CD8-positive, alpha-beta memory T cell (primary cell): ENCODE results near the gene CSNK2A2. TPM values are rescaled to one million over a fixed set of nuclear protein-coding genes. Genes with fewer than 3 reads are reported as not detected.

Source experiments
- CTCF ChIA-PET: fragments of 350-600 bp; sonication (Branson Sonifier 250); formaldehyde crosslinking; loops from one replicate; lab custom pipeline; 2021; ENCODE audit warnings: antibody characterized with exemption; lab: Charles Lee
- POLR2A ChIA-PET: fragments of 350-600 bp; sonication (Branson Sonifier 250); formaldehyde crosslinking; loops from one replicate; lab custom pipeline; 2021; ENCODE audit warnings: antibody characterized with exemption; lab: Charles Lee
- DNase-seq, 5 donors: peaks; one replicate each; pipeline versions ENCODE4 v3.0.0 to v3.0.0-alpha.2; 2020 to 2022; ENCODE audit warnings: mixed read lengths in 1 of 5
- H3K27ac ChIP-seq: one replicate; pipeline ENCODE4 v1.7.0; 2013; ENCODE audit warnings: low read depth, mild to moderate bottlenecking, low read length, moderate library complexity
- H3K27me3 ChIP-seq: 2 replicates; pipeline ENCODE4 v1.7.0; 2013; ENCODE audit warnings: low read length, mild to moderate bottlenecking; ENCODE audit not compliant: insufficient read depth, poor library complexity, severe bottlenecking
- H3K36me3 ChIP-seq: 2 replicates; pipeline ENCODE4 v1.7.0; 2013; ENCODE audit warnings: mild to moderate bottlenecking, low read length, moderate library complexity; ENCODE audit not compliant: insufficient read depth
- H3K4me1 ChIP-seq: 2 replicates; pipeline ENCODE4 v1.7.0; 2013; ENCODE audit warnings: mild to moderate bottlenecking, low read length, moderate library complexity; ENCODE audit not compliant: insufficient read depth
- H3K4me3 ChIP-seq: 2 replicates; pipeline ENCODE4 v1.7.0; 2013; ENCODE audit warnings: mild to moderate bottlenecking, low read length
- H3K9me3 ChIP-seq: 2 replicates; pipeline ENCODE4 v1.7.0; 2013; ENCODE audit warnings: mild to moderate bottlenecking, low read length
- H3K27ac Mint-ChIP-seq, 8 donors: one replicate each; pipeline ENCODE4 v1.8.0; 2020 to 2021; ENCODE audit warnings: mixed read lengths in 8 of 8, mild to moderate bottlenecking in 6 of 8, inconsistent platforms in 3 of 8, moderate library complexity in 3 of 8
- H3K27me3 Mint-ChIP-seq, 2 donors: one replicate each; pipeline ENCODE4 v1.8.0; 2020 to 2021; ENCODE audit warnings: mixed read lengths in 2 of 2, mild to moderate bottlenecking in 1 of 2, moderate library complexity in 1 of 2
- H3K36me3 Mint-ChIP-seq, 3 donors: one replicate each; pipeline ENCODE4 v1.8.0; 2020 to 2021; ENCODE audit warnings: mixed read lengths in 3 of 3, inconsistent platforms in 1 of 3, mild to moderate bottlenecking in 1 of 3
- H3K4me1 Mint-ChIP-seq, 3 donors: one replicate each; pipeline ENCODE4 v1.8.0; 2020 to 2021; ENCODE audit warnings: mixed read lengths in 3 of 3, inconsistent platforms in 1 of 3, mild to moderate bottlenecking in 1 of 3
- H3K4me3 Mint-ChIP-seq, 7 donors: one replicate each; pipeline ENCODE4 v1.8.0; 2020 to 2021; ENCODE audit warnings: mixed read lengths in 7 of 7, mild to moderate bottlenecking in 6 of 7, moderate library complexity in 4 of 7, inconsistent platforms in 2 of 7
- H3K9me3 Mint-ChIP-seq, 5 donors: one replicate each; pipeline ENCODE4 v1.8.0; 2020 to 2022; ENCODE audit warnings: mixed read lengths in 5 of 5, mild to moderate bottlenecking in 3 of 5, moderate library complexity in 2 of 5, inconsistent platforms in 1 of 5
- polyA plus RNA-seq: library from polyadenylated mRNA; unstranded; fragments of 300-500 nt; fragmentation: Illumina TruSeq; gene quantifications from one replicate; pipeline ENCODE4 v1.2.3, GENCODE V29; 2021
- total RNA-seq, 2 experiments: library from RNA; stranded (reverse); gene quantifications; one replicate each; pipeline ENCODE4 v1.2.3, GENCODE V29; 2021

Gene CSNK2A2
- total and polyA plus RNA-seq, 3 experiments from 2014 or later, result 11.1 to 99.9 (median 99.1) TPM

DNA sequence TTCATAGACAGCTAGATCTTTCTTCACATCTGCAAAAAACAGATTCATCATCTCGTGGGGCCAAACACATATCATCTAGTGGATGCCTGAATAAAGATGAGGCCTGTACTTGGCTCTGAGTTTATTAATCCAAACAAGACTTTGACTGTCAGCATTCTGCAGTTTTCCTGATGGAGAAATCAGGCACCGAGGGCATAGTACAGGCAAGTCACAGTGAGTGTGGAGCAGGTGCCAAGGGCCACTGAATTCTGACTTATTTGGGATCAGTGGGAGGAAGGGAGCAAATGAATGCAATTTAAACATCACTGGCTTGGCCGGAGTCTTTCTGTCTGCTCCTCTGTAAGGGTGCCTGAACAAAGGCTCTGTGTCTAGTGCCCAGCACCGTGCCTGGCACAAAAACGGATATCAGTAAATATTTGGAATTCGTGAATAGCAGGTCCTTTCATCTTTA is 69.7 kb downstream of the CSNK2A2 start:
- Mint-ChIP-seq H3K4me1 (peaks cover 52 to 58% (median 53%) of the 10 kb centered on the region in 3 donors), H3K4me3 (peak overlapping the region; percentile 87 to 99 (median 97)), H3K27ac (peak overlapping the region; percentile 74 to 99 (median 94)), H3K9me3 (no peaks in the 10 kb centered on the region), H3K27me3 (peaks cover 0 to 4% of the 10 kb centered on the region in 2 donors), H3K36me3 (peaks cover 0 to 10% (median 0%) of the 10 kb centered on the region in 3 donors)
- POLR2A ChIA-PET, result no interaction called here
- Histone ChIP-seq H3K36me3 (no peaks in the 10 kb centered on the region), H3K9me3 (no peaks in the 10 kb centered on the region), H3K27ac (peak overlapping the region; percentile 92), H3K4me1 (peaks cover 34% of the 10 kb centered on the region), H3K27me3 (no peaks in the 10 kb centered on the region), H3K4me3 (peak overlapping the region; percentile 59)
- no peak for DNase-seq
- CTCF ChIA-PET, result interaction anchor here (1.4 to 3.1 kb wide), 2 partner anchors 9 to 102 kb away, joined by 4 to 12 read pairs; partner anchors contain the start of gene MMP15

DNA sequence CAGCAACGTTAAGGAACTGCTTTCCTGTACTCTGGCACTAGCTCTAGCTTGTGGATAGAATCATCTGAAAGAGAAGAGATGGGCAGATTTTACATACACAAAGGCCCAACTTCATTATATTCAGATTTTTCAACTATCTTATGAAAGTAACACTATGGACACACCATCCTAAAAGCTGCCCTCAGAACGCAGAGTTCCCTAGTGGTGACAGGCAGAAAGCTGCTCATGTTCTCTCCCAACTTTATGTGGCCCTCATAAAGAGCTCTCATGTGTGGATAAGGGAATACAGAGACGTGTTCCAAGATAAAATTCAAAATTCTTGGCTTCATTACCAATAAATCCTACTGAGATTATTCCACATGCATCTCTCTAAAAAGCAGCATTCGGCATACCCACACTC is 70.3 kb downstream of the CSNK2A2 start:
- peaks cover 0 to 4% of the 10 kb centered on the region in 2 donors for H3K27me3 Mint-ChIP-seq
- Histone ChIP-seq H3K27ac (peak overlapping the region; percentile 66), H3K4me3 (peak overlapping the region; percentile 59), H3K4me1 (peaks cover 34% of the 10 kb centered on the region), H3K9me3 (no peaks in the 10 kb centered on the region), H3K27me3 (no peaks in the 10 kb centered on the region), H3K36me3 (no peaks in the 10 kb centered on the region)
- peaks cover 0 to 11% (median 0%) of the 10 kb centered on the region in 3 donors for H3K36me3 Mint-ChIP-seq
- H3K4me1 Mint-ChIP-seq, result peaks cover 53 to 61% (median 56%) of the 10 kb centered on the region in 3 donors
- ChIA-PET CTCF (interaction anchor here (1.4 to 3.1 kb wide), 2 partner anchors 10 to 102 kb away, joined by 4 to 12 read pairs; partner anchors contain the start of gene MMP15), POLR2A (no interaction called here)
- peak overlapping the region; percentile 74 to 99 (median 94) for H3K27ac Mint-ChIP-seq
- peak in 1 of 5 donors; percentile 23 for DNase-seq
- no peaks in the 10 kb centered on the region for H3K9me3 Mint-ChIP-seq
- peak overlapping the region; percentile 87 to 99 (median 97) for H3K4me3 Mint-ChIP-seq

DNA sequence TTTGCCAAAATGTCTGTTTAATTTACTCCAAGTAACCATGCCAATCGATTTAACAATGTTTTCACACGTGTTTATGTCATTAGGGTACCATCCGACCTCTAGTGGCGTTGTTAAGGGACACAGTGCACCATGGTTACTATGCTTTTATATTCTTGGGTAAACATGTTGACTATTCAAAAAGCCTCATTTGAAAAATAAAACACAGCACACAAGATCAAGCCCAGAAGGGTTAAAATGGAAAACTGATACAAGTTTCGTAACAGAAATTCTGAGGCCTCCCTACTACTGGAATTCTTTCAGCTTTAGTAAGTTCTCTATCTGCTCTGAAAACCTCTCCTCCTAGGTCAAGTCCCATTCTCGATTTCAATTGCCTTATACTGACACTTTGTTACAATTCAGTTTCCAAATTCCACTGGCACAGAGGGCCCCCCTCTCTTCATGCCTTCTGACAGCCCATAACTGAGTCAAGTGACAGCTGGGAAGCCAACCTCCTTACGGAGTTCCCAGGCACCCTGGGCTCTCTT is 70.8 kb downstream of the CSNK2A2 start:
- H3K4me3 ChIP-seq, result peak overlapping the region; percentile 59
- Mint-ChIP-seq H3K4me3 (peak overlapping the region; percentile 87 to 99 (median 97)), H3K36me3 (peaks cover 0 to 12% (median 0%) of the 10 kb centered on the region in 3 donors), H3K27ac (peak overlapping the region; percentile 74 to 99 (median 92)), H3K4me1 (peaks cover 55 to 64% (median 58%) of the 10 kb centered on the region in 3 donors), H3K9me3 (no peaks in the 10 kb centered on the region), H3K27me3 (peaks cover 0 to 4% of the 10 kb centered on the region in 2 donors)
- CTCF ChIA-PET, result interaction anchor here (0.9 to 3.1 kb wide), 3 partner anchors 11 to 101 kb away, joined by 3 to 12 read pairs (median 4); partner anchors contain the start of gene MMP15
- no peaks in the 10 kb centered on the region for H3K27me3 ChIP-seq
- no peaks in the 10 kb centered on the region for H3K36me3 ChIP-seq
- peaks cover 37% of the 10 kb centered on the region for H3K4me1 ChIP-seq
- DNase-seq, result peak in 3 of 5 donors; percentile 54 to 76 (median 65)
- POLR2A ChIA-PET, result no interaction called here
- H3K9me3 ChIP-seq, result no peaks in the 10 kb centered on the region
- H3K27ac ChIP-seq, result peak overlapping the region; percentile 66

DNA sequence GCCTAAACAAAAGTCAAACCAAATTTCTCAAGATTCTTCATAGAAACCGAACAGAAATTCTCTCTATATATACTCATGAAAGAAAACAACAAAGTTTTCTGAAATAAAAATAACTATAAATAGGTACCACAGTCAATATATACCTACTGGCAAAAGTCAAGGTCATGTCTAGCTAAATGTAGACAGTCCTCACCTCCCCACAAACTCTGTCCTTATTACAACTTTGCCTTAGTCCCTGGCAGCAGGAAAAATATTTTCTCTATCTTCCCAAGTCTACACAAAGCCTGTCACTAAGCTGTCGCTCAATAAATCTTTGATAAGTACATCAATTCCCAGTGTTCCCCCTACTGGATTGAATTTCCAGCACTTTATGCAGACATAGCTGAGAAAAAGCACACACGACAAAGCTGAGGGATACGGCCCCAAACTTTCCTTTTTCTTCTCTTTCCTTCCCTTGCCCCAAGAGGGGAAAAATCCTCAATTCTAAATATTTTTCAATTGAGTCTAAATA is 71.4 kb downstream of the CSNK2A2 start:
- Histone ChIP-seq H3K36me3 (no peaks in the 10 kb centered on the region), H3K4me1 (peaks cover 43% of the 10 kb centered on the region), H3K27ac (peak overlapping the region; percentile 20), H3K27me3 (no peaks in the 10 kb centered on the region), H3K4me3 (no peak overlapping the region), H3K9me3 (no peaks in the 10 kb centered on the region)
- Mint-ChIP-seq H3K9me3 (no peaks in the 10 kb centered on the region), H3K4me1 (peaks cover 55 to 70% (median 62%) of the 10 kb centered on the region in 3 donors), H3K27ac (peak overlapping the region; percentile 84 to 99 (median 92)), H3K36me3 (peaks cover 0 to 12% (median 0%) of the 10 kb centered on the region in 3 donors), H3K27me3 (peaks cover 0 to 4% of the 10 kb centered on the region in 2 donors), H3K4me3 (peak overlapping the region; percentile 87 to 99 (median 97))
- CTCF ChIA-PET, result interaction anchor here (0.9 to 3.1 kb wide), 3 partner anchors 11 to 101 kb away, joined by 3 to 12 read pairs (median 4); partner anchors contain the start of gene MMP15
- POLR2A ChIA-PET, result no interaction called here
- no peak for DNase-seq

DNA sequence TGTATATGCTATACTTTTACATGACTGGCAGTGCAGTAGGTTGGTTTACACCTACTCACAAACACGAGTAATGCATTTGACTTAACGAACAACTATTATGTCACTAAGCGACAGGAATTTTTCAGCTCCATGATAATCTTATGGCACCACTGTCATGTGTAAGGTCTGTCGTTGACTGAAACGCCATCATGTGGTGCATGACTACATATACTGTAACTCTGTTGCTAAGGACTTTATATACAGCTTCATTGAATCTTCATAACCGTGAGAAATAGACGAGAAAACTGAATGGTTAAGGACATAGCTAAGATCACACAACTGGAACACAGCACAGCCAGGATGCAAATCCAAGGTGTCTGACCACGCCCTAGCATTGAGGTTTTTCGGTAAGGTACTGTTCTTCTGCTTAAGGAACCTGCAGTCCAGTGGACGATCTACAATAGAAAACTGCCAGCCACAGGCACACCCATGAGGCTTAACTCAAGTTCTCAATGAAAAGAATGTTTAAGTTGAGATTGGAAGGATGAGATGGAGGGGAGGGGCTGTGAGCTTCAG is 72.0 kb downstream of the CSNK2A2 start:
- Histone ChIP-seq H3K4me1 (peaks cover 50% of the 10 kb centered on the region), H3K27ac (no peak overlapping the region), H3K27me3 (no peaks in the 10 kb centered on the region), H3K4me3 (no peak overlapping the region), H3K36me3 (no peaks in the 10 kb centered on the region), H3K9me3 (no peaks in the 10 kb centered on the region)
- Mint-ChIP-seq H3K27ac (peak overlapping the region; percentile 4 to 99 (median 88)), H3K4me3 (peak overlapping the region in 6 of 7 donors; percentile 21 to 87 (median 64)), H3K9me3 (no peaks in the 10 kb centered on the region), H3K36me3 (peaks cover 0 to 12% (median 0%) of the 10 kb centered on the region in 3 donors), H3K4me1 (peaks cover 58 to 76% (median 66%) of the 10 kb centered on the region in 3 donors), H3K27me3 (peaks cover 0 to 4% of the 10 kb centered on the region in 2 donors)
- CTCF ChIA-PET, result interaction anchor here (3.1 kb wide), 1 partner anchor 100 kb away, joined by 12 read pairs; the partner anchor contains the start of gene MMP15
- DNase-seq, result no peak
- POLR2A ChIA-PET, result no interaction called here

DNA sequence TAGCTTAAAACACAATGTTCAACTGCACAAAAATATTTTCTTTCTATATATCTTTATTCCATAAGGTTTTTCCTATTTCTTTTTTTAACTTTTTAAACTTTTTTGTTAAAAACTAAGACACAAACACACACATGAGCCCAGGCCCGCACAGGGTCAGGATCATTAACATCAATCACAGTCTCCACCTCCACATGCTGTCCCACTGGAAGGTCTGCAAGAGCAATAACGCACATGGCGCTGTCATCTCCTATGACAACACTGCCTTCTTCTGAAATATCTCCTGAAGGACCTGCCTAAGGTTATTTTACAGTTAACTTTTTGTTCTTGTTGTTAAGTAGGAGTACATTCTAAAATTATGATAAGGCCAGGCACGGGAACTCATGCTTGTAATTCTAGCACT is 72.9 kb downstream of the CSNK2A2 start:
- H3K4me1 ChIP-seq, result peaks cover 53% of the 10 kb centered on the region
- CTCF ChIA-PET, result no interaction called here

DNA sequence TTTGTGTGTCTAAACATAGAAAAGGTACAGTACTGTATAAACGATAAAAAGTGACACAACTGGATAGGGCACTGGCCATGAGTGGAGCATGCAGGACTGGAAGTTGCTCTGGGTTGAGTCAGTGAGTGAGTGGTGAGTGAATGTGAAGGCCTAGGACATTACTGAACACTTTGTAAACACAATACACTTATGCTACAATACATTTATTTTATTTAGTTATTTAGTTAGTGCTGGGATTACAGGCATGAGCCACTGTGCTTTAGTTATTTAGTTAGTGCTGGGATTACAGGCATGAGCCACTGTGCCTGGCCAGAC is 73.3 kb downstream of the CSNK2A2 start:
- DNase-seq, result no peak
- Histone ChIP-seq H3K4me1 (peaks cover 53% of the 10 kb centered on the region), H3K27ac (no peak overlapping the region), H3K9me3 (no peaks in the 10 kb centered on the region), H3K4me3 (no peak overlapping the region), H3K36me3 (no peaks in the 10 kb centered on the region), H3K27me3 (no peaks in the 10 kb centered on the region)
- CTCF ChIA-PET, result no interaction called here
- Mint-ChIP-seq H3K9me3 (no peaks in the 10 kb centered on the region), H3K4me3 (no peak overlapping the region), H3K36me3 (peaks cover 0 to 11% (median 0%) of the 10 kb centered on the region in 3 donors), H3K27me3 (peaks cover 0 to 2% of the 10 kb centered on the region in 2 donors), H3K27ac (peak overlapping the region in 3 of 8 donors; percentile 23 to 70 (median 56)), H3K4me1 (peaks cover 64 to 84% (median 73%) of the 10 kb centered on the region in 3 donors)
- POLR2A ChIA-PET, result no interaction called here

More for the DNA sequence above, 72.9 kb downstream of the CSNK2A2 start:
- Histone ChIP-seq H3K27me3 (no peaks in the 10 kb centered on the region), H3K27ac (no peak overlapping the region), H3K36me3 (no peaks in the 10 kb centered on the region), H3K9me3 (no peaks in the 10 kb centered on the region), H3K4me3 (no peak overlapping the region)
- Mint-ChIP-seq H3K27ac (peak overlapping the region in 3 of 8 donors; percentile 47 to 63 (median 54)), H3K27me3 (peaks cover 0 to 4% of the 10 kb centered on the region in 2 donors), H3K4me3 (peak overlapping the region in 2 of 7 donors; percentile 22 to 63), H3K9me3 (no peaks in the 10 kb centered on the region), H3K4me1 (peaks cover 63 to 85% (median 74%) of the 10 kb centered on the region in 3 donors), H3K36me3 (peaks cover 0 to 12% (median 0%) of the 10 kb centered on the region in 3 donors)
- POLR2A ChIA-PET, result no interaction called here
- no peak for DNase-seq
